Left lobe of liver (tissue), 2 donors: ENCODE results near the gene RAB26. TPM values are rescaled to one million over a fixed set of nuclear protein-coding genes. Genes with fewer than 3 reads are reported as not detected.

Experiments
- ATAC-seq: fragments of 200-7000 bp; cut with Tn5 transposase; one replicate; pipeline ENCODE4 v1.9.1; 2020; ENCODE audit warnings: mild to moderate bottlenecking, moderate library complexity
- DNase-seq: peaks from one replicate; pipeline ENCODE4 v3.0.0-alpha.2; 2020; ENCODE audit warnings: low spot score
- total RNA-seq: library from RNA; stranded (reverse); gene quantifications from one replicate; pipeline ENCODE4 v1.2.1, GENCODE V29; 2021
- donor health status: DM: no; HTN: no; CAD: no; lungs with moderate emphysema.
- donor health status: DM: no; HTN: yes; CAD: no.

RAB26 gene
- total RNA-seq, 1 donor from 2014 or later = 10.2 TPM

DNA sequence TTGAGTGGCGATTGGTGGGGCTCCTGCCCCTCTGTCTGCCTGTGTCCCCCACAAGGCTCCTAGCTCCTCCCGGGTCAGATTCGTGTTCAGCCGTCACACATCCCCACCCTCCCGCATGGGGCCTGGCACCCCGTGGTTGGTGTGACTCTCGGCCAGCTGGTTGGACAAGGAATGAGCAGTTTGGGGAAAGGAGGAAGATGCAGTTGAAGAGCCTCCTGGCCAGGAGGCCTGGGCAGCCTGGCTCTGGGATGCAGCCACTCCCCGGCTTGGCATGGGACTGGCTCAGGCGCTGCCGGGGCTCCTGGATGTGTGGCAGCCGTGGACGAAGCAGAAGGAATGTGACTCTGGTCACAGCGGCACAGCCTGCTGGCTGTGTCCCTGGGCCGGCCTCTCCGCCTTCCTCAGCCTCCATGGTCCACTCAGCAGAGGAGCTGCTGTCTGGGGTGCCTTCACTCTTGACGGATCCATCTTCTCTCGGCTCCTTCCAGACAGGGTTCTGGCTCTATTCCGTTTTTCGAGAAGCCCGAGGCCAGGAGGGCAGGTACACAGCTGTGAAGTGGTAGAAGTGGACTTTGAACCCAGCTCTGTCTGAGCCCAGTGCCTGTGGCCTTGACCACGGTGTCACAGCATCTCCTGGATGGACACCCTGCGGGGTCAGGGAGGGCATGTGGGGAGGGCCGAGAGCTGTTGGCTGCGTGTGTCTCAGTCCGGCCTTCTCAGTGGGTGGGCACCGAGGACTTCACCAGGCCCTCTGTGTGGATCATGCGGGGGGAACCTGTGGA, 9.2 kb downstream of the RAB26 start:
- DNase-seq (peak; percentile 93), ATAC-seq (peak; percentile 38)

DNA sequence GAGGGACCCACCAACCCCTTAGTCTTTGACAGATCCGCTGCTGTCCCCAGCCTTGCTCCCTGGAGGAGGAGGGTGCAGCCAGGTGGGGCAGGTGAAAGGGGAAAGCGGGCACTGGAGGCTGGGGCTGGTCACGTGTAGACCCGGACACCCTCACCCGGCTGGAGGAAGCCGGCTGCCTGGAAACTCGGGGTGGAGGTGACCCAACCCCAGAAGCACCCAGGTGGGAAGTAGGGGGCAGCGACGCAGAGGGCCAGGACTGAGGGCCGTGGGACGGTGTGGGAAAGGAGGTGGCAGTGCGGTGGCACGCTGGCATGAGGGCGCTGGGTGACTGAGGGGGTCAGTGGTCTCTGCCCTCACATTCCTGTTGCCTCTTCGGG, 9.8 kb downstream of the RAB26 start:
- peak; percentile 0 for ATAC-seq
- DNase-seq = no peak

DNA sequence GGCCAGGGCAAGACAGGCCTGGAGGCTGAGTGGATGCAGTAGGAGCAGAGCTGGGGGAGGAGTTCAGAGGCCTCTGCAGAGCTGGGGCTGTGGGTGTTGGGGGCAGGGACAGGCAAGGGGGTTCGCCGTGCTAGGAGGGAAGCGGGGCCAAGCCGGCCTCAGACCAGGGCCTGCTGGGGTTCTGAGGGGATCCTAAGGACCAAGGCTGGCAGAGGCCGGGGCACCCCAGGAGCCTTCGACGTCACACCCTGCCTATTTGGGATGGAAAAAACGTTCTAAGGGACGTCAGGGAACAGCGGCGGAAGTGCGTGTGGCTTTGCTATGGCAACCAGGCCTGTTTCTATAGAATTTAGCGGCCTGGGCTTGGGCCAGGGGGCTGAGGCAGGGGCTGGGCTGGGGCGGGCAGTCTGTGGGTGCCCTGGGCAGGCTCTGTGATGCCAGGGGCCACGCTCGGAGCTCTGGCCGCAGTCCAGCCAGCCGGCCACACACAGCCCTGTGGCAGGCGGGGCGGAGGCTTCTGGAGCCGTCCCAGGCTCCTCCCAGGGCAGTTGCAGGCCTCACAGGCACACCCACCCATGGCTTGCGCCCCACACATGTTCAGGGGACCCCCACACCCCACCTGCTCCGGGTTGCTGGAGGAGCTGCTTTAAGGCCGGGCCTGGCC, 10.9 kb downstream of the RAB26 start:
- DNase-seq (peak; percentile 88), ATAC-seq (peak; percentile 31)

DNA sequence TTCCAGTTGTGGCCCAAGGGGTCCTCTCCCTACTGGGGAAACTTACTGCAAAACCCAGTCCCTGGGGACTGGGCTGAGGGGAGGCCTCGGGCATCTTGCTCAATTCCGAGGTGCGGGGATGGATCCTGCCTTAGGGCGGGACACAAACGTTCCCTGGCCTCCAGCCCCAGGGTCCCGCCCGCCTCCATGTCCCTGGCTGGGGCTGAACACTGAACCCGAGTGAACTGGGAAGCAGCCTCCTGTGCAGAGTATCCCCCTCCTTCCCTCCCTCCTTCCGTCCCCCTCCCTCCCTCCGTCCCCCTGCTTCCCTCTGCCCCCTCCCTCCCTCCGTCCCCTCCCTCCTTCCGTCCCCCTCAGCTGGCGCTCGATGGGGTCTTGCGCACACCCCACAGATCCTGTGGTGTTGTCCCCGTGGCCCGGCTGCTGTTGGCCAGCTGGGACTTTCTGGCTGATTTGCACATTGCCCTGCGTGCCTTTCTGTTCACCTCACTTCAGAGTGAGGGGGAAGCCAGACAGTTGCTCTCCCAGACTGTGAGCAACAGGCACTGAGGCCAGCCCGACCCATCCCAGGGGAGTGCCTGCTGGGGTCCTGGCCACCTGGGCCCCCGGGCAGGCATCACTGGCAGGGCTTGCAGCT, 12.6 kb downstream of the RAB26 start:
- ATAC-seq (peak; percentile 22), DNase-seq (peak; percentile 73)

DNA sequence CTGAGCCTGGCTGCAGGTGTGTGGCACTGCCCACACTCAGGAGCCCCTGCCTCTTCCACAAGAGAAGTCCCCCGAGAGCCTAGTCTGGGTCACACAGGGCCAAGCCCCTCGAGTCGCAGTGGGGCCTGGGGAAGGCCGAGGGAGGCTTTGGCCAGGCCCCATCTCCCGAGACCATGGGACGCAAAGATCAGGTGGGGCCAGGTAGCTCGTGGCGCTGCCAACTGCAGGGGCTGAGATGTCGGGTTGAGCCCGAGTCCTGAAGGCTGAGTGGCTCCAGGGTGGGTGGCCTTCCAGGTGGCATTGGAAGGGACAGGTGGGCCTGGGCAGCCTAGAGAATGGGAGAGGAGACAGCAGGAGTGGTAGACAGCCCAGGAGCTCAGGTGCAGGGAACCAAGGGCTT, 13.5 kb downstream of the RAB26 start:
- ATAC-seq (no peak), DNase-seq (no peak)

DNA sequence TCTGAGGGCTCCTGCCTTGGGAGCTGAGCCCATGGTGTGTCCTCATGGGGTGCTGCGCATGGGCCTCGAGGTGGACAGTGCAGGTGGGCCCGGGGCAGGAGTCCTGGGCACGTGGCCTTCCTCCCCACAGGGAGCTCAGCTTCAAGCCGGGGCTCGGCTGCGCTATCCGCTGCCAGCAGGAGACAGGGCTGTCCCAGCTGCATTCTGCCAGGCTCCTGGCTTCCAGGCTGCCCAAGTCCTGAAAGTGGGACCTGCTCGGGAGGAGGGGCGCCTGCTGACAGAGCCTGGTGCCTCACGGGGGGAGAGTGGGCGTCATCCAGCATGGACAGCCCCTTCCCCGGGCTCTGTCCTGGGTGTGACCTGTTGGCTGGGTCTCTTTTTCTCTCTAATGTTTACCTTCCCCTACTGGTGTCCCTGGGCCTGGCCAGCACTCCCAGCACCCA, 14.3 kb downstream of the RAB26 start:
- no peak for ATAC-seq

DNA sequence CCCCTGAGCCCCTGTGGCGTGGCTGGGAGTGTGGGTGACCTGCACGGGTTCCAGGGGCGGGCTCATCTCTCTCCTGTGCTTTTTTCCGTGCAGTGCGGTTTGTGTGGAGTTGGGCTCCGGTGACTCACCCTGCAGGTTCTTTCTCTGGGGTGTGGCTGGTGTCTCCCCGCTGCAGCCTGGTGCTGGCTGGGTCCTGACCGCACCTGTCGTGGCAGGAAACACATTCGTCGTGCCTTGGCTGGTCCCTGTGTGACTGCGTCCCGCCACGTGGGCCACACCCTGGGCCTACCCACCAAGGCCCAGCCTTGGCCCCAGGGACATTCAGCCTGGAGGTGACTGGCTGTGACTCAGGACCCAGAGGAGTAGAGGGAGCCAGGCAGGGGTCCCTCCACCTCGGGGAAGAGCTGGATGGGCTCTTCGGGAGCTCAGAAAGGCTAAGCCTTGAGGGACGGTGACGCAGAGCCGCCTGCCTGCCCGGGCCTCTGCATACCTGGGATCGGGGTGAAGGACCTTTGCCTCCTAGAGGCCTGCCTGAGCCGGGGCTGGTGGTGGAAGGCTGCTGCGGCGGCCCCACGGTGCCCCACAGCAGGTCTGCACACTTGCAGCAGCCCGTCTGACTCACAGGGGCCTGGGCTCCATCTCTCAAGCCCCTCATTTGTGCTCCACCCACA, 14.9 kb downstream of the RAB26 start:
- DNase-seq = no peak
- ATAC-seq = no peak

More for the DNA sequence above, 14.3 kb downstream of the RAB26 start:
- DNase-seq = no peak

DNA sequence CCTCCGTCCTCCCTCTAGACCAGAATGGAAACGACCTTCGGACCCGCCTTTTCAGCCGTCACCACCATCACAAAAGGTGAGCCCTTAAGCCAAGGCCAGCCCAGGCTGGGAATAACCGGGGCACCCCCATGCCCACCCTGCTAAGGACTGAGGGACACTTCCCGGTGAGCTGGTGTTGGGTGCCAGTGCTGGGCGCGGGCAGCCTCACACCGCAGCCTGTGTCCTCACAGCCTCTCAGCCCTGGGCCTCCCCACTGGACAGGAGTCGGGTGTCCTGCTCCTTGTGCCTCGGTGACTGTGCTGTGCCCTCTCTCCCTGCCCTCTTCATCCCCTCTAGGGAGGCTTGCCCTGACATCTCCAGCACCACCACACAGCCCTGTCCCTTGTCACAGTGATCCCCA, 17.4 kb downstream of the RAB26 start:
- ATAC-seq = no peak
- no peak for DNase-seq

DNA sequence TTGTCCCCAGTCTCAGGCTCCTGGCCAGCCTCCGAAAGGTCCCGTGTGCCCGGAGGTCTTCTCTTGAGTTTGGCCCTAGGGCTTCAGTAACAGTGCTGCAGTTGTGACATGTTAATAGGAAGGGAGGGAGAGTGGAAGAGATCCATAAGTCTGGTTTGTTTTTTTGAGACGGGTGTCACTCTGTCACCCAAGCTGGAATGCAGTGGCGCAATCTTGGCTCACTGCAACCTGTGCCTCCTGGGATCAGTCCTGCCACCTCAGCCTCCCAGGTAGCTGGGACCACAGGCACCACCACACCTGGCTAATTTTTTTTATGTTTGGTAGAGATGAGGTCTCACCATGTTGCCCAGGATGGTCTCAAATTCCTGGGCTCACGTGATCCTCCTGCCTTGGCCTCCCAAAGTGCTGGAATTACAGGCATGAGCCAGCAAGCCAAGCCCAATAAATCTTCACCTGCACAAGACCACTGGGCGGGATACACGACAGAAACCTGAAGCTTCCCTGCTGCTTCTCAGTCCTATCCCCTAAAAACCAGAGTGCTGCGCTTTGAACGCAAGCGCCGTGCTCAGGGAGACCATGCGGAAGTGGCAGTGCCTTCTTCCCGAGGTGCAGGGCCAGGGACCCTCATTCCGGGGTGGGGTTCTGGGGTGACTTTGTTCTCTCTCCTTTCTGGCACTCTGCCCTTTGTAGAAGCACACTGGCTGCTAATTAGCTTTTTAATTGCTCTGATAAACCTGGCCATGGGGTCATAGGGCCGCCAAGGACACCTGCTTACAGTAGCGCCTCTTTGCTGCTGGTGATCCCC, 18.0 kb downstream of the RAB26 start:
- DNase-seq (peak; percentile 74), ATAC-seq (peak; percentile 62)

DNA sequence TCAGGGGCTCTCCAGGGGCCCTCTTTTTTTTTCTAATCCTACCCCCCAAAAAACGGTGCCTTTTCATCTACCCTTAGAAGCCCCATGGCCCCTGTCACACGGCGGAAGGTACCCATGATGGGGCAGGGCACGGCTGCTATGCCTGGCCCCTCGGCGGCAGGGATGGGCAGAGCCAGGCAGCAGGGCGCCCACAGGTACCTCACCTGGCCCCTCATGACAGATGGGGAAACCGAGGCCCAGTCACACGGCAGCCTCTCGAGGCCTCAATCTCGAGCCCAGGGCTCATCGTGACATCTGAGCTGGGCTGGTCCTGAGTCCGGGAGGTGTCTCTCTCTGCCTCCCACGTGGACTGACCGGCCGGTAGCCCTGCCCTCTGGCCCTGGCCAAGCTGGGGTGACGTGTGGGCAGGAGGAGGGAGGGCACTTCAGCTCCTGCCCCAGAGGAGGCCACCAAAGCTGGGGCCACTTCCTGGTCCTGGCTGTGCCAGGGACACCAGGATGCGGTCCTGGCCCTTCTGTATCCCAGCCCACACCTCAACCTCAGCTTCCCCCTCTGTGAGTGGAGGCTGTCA, 18.7 kb downstream of the RAB26 start:
- DNase-seq = peak; percentile 67
- ATAC-seq = peak; percentile 69

DNA sequence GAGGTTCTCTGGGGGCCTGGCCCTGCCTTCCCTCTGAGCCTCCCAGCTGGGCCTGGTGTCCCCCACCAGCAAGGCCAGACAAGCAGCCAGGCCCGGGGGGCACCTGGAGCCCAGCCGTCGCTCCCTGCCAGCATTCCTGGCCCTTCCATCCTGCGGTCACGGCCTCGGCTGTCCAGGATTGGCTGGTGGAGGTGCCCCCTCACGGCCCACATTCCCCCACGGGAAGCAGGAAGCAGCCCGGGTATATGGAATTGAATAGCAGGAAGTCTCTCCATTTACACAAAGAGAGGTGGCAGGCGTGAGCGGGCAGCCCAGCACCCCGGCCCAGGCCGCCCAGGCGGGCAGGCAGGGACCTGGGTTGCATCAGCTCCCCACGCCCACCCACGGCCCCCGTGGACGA, 21.7 kb downstream of the RAB26 start:
- ATAC-seq (no peak), DNase-seq (no peak)

DNA sequence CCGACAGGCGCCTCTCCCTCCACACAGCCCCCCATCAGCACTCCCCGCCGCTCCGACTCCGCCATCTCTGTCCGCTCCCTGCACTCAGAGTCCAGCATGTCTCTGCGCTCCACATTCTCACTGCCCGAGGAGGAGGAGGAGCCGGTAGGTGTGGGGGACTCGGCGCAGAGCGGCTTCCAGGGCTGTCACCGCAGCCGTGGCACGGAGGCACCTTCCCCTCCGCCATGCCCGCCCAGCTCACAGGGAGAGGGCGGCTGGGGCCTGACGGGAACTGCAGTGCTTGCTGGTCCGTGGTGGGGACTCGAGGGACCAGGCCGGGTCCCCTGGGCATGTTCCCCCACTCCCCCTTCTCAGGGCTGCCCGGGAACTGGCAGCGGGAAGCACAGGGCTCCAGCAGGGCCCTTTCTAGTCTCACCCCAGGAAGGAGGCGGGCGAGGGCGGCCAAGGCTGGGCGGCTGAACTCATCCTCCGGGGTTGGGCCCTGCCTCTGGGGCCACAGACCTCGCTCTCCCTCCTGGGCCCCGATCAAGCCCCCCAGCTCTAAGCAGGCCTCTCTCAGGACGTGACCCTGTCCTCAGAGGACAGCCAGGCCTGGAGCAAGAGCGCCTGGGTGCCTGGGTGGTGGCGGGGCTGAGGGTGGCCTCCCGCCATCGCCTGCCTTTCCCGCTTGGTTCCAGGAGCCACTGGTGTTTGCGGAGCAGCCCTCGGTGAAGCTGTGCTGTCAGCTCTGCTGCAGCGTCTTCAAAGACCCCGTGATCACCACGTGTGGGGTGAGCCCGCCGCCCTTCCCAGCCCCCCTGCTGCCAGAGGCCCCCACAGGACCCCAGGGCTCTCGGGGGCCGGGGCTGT, 22.4 kb downstream of the RAB26 start:
- DNase-seq (no peak), ATAC-seq (no peak)

DNA sequence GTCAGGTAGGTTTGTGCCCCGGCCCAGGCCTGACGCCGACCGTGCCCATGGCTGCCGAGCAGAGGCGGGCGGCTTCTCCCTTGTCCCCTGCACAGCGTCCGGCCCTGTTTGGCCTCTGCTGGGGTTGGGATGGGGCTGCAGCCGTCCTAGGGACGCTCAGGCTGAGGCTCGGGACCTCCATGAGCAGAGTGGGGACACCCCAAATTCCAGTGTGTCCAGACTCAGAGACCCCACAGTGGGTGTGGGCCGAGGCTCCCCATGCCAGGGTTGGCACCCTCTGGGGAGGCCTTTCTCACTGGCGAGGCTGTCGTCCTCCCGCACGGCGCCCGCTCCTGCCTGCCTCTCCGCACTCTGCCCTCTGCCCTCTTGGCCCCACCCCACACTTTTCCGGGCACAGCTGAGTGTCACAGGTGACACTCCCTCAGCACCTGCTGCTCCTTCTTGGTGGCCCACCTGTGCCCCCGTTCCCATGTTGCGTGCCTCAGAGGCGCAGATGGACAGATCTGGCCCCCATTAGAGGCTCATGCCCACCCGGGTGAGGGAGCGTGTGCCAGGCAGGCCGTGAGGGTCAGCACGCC, 23.3 kb downstream of the RAB26 start:
- no peak for ATAC-seq
- no peak for DNase-seq

DNA sequence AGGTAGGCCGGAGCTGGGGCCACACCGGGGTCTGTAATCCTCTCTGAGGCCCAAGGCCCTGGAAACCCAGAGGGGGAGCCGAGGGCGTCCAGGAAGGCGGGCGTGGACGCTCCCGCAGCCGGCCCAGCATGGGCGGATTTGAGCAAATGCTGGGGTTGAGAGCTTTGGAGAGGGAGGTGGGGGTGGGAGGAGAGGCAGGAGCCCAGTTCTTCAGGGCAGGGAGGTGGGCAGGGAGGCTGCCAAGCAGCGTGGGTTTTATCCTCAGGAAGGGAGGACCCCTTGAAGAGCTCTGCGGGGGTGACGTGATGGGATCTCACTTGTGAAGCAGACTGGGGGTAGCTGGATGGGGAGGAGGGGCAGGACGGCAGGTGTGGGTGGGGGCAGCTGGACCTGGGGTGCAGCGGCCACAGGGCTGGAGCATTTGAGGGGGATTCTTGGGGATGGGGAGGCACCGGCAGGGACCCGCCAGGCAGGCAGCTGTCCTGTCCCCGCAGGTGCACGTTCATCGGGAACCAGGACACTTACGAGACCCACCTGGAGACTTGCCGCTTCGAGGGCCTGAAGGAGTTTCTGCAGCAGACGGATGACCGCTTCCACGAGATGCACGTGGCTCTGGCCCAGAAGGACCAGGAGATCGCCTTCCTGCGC, 24.4 kb downstream of the RAB26 start:
- DNase-seq (no peak), ATAC-seq (no peak)

DNA sequence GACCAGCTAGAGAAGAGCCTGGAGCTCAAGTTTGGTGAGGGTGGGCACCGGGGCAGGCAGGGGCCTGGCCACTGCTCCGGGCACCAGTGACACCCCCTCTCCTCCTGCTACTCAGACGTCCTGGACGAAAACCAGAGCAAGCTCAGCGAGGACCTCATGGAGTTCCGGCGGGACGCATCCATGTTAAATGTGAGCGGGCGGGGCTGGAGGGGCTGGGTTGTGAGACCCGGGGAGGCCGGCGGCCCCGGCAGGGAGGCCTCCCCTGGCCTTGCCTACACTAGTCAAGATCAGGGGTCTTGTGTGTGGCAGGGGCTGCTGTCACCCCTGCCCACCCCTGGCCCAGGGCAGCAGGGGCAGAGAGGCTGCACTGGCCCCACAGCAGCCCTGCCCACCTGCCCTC, 24.9 kb downstream of the RAB26 start:
- no peak for DNase-seq
- no peak for ATAC-seq

DNA sequence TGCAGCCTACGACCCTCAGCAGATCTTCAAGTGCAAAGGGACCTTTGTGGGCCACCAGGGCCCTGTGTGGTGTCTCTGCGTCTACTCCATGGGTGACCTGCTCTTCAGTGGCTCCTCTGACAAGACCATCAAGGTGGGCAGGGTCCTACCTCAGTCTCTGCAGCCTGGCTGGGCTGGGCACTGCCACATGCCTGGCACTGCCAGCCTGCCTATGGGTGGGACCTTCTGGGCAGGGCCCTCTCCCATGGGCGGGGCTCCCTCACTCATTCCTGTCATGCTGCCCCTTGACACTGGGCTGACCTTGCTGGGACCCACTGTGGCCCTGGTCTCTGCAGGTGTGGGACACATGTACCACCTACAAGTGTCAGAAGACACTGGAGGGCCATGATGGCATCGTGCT, 25.5 kb downstream of the RAB26 start:
- DNase-seq (no peak), ATAC-seq (no peak)

DNA sequence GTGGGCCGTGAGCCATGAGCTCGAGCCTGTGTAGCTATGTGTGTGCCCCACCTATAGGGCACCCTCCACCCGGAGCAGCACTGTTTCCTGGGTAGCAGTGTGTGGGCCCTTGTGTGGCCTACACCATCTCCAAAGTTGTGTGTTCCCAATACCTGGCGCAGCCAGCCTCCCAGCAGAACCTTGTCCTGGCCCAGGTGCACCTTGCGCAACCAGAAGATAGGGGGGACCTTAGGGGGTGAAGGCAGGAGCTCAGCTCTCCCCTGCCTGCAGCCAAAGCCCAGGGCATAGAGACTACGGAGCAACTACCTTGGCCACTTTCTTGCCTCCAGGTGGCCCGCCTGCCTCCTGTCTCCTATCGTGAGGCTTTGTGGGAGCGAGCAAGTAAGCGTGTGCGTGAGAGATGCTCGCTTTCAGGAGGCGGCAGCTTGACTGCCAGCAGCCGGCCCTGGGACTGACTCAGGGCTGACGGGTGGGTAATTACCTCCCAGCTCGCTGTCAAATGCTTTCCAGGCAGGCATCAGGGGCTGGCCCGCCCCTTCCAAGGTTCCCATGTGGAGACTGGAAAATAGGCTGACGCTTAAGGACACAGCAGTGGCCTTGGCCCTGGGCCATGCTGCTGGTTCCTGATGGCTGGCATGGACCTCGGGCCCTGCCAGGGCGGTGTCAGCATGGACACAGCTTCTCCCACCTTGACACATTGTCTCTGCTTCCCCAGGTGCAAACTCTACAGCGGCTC, 26.1 kb downstream of the RAB26 start:
- ATAC-seq (no peak), DNase-seq (no peak)

DNA sequence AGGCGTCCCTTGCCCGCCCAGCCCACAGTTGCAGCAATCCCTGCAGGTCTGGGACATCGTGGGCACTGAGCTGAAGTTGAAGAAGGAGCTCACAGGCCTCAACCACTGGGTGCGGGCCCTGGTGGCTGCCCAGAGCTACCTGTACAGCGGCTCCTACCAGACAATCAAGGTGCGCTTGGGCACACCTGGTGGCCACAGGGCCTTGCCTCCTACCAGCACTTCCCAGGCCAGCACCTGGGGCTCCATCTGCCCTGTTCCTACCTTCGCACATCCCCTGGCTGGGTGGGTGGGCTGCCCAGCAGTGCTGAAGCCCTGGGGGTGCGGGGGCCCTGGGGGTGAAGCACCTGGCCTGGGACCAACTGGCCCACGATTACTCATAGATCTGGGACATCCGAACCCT, 27.0 kb downstream of the RAB26 start:
- ATAC-seq (no peak), DNase-seq (no peak)
